Measurements from ENCODE around the gene TRAK2.

The TRAK2 gene

GRCh38 chr2:201413552-201413951, 37.7 kb downstream of the TRAK2 start:
- TF ChIP-seq, protein P1, sequence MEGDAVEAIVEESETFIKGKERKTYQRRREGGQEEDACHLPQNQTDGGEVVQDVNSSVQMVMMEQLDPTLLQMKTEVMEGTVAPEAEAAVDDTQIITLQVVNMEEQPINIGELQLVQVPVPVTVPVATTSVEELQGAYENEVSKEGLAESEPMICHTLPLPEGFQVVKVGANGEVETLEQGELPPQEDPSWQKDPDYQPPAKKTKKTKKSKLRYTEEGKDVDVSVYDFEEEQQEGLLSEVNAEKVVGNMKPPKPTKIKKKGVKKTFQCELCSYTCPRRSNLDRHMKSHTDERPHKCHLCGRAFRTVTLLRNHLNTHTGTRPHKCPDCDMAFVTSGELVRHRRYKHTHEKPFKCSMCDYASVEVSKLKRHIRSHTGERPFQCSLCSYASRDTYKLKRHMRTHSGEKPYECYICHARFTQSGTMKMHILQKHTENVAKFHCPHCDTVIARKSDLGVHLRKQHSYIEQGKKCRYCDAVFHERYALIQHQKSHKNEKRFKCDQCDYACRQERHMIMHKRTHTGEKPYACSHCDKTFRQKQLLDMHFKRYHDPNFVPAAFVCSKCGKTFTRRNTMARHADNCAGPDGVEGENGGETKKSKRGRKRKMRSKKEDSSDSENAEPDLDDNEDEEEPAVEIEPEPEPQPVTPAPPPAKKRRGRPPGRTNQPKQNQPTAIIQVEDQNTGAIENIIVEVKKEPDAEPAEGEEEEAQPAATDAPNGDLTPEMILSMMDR (IDR thresholded peaks at IDR 0.05; ENCODE audit: insufficient read depth, missing control alignments), result no peak
- DNase-seq (ENCODE audit: insufficient read length, low spot score), result no peak
- FAIRE-seq, result no peak

GRCh38 chr2:201413143-201413542, 38.1 kb downstream of the TRAK2 start:
- TF ChIP-seq, protein P1 (IDR thresholded peaks at IDR 0.05; ENCODE audit: insufficient read depth, missing control alignments), result no peak
- FAIRE-seq (no peak), DNase-seq (ENCODE audit: insufficient read length, low spot score) (no peak)

DNA sequence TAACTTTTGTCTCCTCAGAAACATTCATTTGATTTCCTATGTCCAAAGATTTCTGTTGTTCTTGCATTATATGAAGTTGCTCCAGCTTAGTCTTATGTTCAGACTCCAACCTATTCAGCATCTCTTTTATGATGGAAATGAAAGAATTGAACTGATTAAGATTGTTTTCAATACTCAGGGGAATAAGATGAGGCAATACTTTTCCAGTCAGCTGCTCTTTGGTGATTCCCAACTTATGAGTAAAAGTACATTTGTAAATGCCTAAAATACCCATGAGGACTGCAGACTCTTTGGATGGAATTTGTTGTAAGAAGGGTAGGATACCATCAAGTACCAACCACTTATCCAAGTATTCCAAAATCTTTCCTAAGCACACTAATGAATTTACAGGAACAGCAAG, 39.8 kb downstream of the TRAK2 start:
- peak; percentile 74 for FAIRE-seq
- TF ChIP-seq, protein P1 (IDR thresholded peaks at IDR 0.05; ENCODE audit: insufficient read depth, missing control alignments), result no peak

GRCh38 chr2:201408931-201409330, 42.3 kb downstream of the TRAK2 start:
- TF ChIP-seq, protein P1 (IDR thresholded peaks at IDR 0.05; ENCODE audit: insufficient read depth, missing control alignments), result no peak
- no peak for FAIRE-seq
- DNase-seq (ENCODE audit: insufficient read length, low spot score), result no peak

More for the DNA sequence above, 39.8 kb downstream of the TRAK2 start:
- no peak for DNase-seq (ENCODE audit: insufficient read length, low spot score)

DNA sequence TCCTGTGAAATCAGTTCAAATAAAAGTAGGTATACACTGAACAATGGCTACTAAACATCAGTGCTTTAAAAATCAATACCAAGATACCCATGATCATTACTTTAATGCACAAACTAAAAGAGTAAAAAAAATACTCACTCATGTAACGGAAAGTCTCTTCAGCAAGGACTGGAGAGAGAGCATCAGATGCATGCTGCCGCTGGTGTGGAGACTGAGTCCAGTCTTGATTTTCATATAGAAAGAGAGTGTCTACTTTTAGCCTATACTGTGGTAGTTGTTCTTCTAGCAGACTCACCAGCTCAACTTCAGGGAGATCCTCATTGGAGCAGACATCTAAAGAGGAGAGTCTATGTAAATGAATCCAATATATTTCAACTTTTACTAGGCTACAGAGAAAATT, 44.0 kb downstream of the TRAK2 start:
- TF ChIP-seq, protein P1 (IDR thresholded peaks at IDR 0.05; ENCODE audit: insufficient read depth, missing control alignments), result no peak
- DNase-seq (ENCODE audit: insufficient read length, low spot score) (no peak), FAIRE-seq (no peak)

DNA sequence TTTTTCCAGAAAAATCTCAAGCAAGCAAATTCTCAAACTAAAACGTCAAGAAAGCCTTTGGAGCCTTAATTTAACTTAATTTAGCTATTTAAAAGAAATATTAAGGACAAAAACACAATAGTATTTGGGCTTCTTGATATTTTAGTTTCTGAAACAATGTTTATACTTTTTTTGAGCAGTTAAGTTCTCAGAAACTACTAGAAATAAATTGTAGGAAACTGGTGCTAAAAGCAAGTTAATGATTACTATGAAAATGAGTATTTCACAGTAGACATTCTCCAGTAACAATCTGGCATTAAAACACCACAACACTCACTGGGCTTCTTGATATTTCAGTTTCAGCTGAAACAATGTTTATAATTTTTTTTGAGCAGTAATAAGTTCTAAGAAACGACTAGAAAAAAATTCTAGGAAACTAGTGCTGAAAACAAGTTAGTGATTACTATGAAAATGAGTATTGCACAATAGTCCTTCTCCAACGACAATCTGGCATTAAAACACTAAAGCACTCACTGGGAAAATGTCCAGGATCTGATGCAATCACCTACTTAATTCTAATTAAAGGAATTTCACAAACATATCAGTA, 45.1 kb downstream of the TRAK2 start:
- TF ChIP-seq, protein P1 (IDR thresholded peaks at IDR 0.05; ENCODE audit: insufficient read depth, missing control alignments), result no peak
- FAIRE-seq (peak; percentile 41), DNase-seq (ENCODE audit: insufficient read length, low spot score) (no peak)

GRCh38 chr2:201404699-201405280, 46.5 kb downstream of the TRAK2 start:
- TF ChIP-seq, protein P1 (IDR thresholded peaks at IDR 0.05; ENCODE audit: insufficient read depth, missing control alignments), result no peak
- FAIRE-seq (peak; percentile 92), DNase-seq (ENCODE audit: insufficient read length, low spot score) (no peak)

All from D721Med (cell line).